Epithelial cell of proximal tubule (primary cell): ENCODE measurements around the gene TAS2R10. TPM values are rescaled to one million over a fixed set of nuclear protein-coding genes. Genes with fewer than 3 reads are reported as not detected.

Experiments
- DNase-seq: peaks from one replicate; pipeline ENCODE4 v3.0.0-alpha.2; 2011; ENCODE audit warnings: low read depth
- H3K4me3 ChIP-seq: 2 replicates; pipeline ENCODE4 v1.5.1; 2011; ENCODE audit warnings: low read depth, mild to moderate bottlenecking, low read length
- total RNA-seq: library from RNA; depleted of rRNA; stranded (reverse); fragments of >200 nt; gene quantifications from 2 replicates; pipeline ENCODE4 v1.2.3, GENCODE V29; 2015
- TF ChIP-seq, protein P1 (sequence below): conservative IDR thresholded peaks from 2 replicates; pipeline ENCODE4 v1.5.1; 2012; ENCODE audit warnings: low read depth, mild to moderate bottlenecking, low read length

Gene TAS2R10
- total RNA-seq = 0.14 TPM in 1 of 2 replicates, not detected in the other

DNA sequence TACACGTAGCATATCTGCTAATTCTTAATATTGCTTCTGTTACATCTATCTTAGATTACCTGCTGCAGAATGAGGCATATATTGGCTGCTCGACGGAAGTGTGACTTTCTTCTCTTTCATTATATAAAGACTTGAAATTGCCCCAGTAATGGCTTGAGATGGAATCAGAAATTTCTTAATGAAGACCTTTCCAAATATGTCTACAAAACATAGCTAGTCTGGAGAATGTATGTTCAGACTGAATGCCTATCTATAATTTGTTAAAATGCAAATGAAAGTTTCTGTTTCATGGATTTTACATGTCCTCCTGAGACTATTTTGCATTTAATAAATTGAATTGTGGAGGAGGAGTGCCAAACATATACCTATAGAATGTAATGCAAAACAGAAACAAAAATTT, at the start of gene TAS2R10:
Gene TAS2R10 (minus strand): TSS at position 101 of the 400 bp plus-strand sequence. CDS start 89 bp downstream, at position 12.
- no peak for DNase-seq
- no peak within 1 kb of the TSS for H3K4me3 ChIP-seq
- TF ChIP-seq, protein P1, sequence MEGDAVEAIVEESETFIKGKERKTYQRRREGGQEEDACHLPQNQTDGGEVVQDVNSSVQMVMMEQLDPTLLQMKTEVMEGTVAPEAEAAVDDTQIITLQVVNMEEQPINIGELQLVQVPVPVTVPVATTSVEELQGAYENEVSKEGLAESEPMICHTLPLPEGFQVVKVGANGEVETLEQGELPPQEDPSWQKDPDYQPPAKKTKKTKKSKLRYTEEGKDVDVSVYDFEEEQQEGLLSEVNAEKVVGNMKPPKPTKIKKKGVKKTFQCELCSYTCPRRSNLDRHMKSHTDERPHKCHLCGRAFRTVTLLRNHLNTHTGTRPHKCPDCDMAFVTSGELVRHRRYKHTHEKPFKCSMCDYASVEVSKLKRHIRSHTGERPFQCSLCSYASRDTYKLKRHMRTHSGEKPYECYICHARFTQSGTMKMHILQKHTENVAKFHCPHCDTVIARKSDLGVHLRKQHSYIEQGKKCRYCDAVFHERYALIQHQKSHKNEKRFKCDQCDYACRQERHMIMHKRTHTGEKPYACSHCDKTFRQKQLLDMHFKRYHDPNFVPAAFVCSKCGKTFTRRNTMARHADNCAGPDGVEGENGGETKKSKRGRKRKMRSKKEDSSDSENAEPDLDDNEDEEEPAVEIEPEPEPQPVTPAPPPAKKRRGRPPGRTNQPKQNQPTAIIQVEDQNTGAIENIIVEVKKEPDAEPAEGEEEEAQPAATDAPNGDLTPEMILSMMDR = no peak

DNA sequence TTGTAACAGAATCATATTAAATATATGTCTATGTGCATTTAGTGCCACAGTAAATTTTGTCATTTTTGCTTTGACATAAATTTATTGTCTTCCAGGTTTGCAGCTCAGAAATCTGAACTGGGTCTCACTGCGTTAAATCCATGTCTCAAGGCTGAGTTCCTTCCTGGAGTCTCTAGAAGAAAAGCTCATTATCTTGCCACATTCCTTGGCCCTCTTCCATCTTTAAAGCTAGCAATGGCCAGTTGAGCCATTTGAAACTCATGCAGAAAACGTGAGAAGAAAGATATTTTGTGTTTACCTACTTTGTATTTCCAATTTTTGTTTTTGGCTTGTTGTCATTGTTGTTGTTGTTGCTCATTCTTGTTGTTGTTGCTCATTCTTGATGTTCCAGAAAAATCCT, 47.2 kb upstream of the TAS2R10 start:
- no peak overlapping the region for H3K4me3 ChIP-seq
- no peak for DNase-seq
- TF ChIP-seq, protein P1 = no peak

- TF ChIP-seq, protein P1 = peak; percentile 80
- peak; percentile 71 for DNase-seq
- no peak overlapping the region for H3K4me3 ChIP-seq
These were observed 41.2 kb upstream of the TAS2R10 start for GRCh38 chr12:10867381-10867780.

- TF ChIP-seq, protein P1 = no peak
- DNase-seq = no peak
- no peak overlapping the region for H3K4me3 ChIP-seq
These were observed 37.5 kb upstream of the TAS2R10 start for GRCh38 chr12:10863512-10864218.

DNA sequence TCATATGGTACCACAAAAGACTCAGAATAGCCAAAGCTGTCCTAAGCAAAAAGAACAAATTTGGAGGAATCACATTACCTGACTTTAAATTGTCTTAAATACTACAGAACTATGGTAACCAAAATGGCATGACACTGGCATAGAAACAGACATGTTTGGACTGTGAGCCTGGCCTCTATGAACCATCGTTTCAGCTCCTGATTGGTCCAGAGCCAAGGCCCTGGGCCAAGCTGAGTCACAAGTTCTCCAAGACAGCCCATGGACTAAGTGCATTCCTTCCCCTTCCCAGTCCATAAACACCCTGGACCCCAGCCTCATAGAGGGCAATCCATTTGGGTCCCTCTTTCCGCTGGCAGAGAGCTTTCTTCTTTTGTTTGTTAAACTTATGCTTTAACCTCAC, 35.2 kb upstream of the TAS2R10 start:
- DNase-seq = no peak
- no peak overlapping the region for H3K4me3 ChIP-seq
- TF ChIP-seq, protein P1 = no peak

- DNase-seq = no peak
- TF ChIP-seq, protein P1 = no peak
- no peak overlapping the region for H3K4me3 ChIP-seq
These were observed 29.6 kb upstream of the TAS2R10 start for GRCh38 chr12:10855807-10856206.

DNA sequence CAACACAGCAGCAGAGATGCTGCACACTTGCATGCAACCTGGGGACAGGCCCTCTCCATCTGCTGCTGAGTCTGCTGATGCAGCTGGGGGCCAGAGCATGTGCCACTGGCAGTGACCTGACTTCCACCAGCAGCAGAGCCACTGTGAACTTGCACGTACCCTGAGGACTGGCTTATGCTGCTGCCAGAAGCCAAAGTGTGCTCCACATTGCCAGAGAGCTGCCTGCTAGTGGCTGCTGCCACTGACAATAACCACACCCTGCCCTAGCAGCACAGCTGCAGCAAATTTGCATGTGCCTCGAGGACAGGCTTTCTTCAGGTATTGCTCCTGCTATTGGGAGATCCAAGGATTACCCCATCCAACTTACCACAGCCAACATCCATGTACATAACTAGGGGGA, 27.6 kb upstream of the TAS2R10 start:
- TF ChIP-seq, protein P1 = no peak
- H3K4me3 ChIP-seq = no peak overlapping the region
- DNase-seq = no peak
